ACC112 (cell line): Measurements from ENCODE around the gene NUMA1.

Experiments
- H2AFZ ChIP-seq: fragments of 200-600 bp; sonication (generic); one replicate; pipeline ENCODE4 v1.6.0; 2017; ENCODE audit warnings: antibody characterized with exemption, low read length; ENCODE audit not compliant: unreplicated experiment
- H3K27ac ChIP-seq: fragments of 200-600 bp; sonication (generic); 2 replicates; pipeline ENCODE4 v1.5.1; 2014; ENCODE audit warnings: low read depth, mild to moderate bottlenecking, antibody characterized with exemption, low read length, moderate library complexity
- H3K27me3 ChIP-seq: fragments of 200-600 bp; sonication (generic); 2 replicates; pipeline ENCODE4 v1.6.1; 2014; ENCODE audit warnings: mild to moderate bottlenecking, antibody characterized with exemption, low read length, moderate library complexity, mixed read lengths; ENCODE audit not compliant: insufficient read depth
- H3K36me3 ChIP-seq: fragments of 200-600 bp; sonication (generic); 2 replicates; pipeline ENCODE4 v1.6.1; 2016; ENCODE audit warnings: mild to moderate bottlenecking, antibody characterized with exemption, low read length, moderate library complexity, mixed read lengths; ENCODE audit not compliant: insufficient read depth
- H3K4me1 ChIP-seq: fragments of 200-600 bp; sonication (generic); one replicate; pipeline ENCODE4 v1.6.1; 2016; ENCODE audit warnings: low read length, mixed read lengths; ENCODE audit not compliant: insufficient read depth, unreplicated experiment, control insufficient read depth
- H3K4me3 ChIP-seq: fragments of 200-600 bp; sonication (generic); 2 replicates; pipeline ENCODE4 v1.5.1; 2014; ENCODE audit warnings: mild to moderate bottlenecking, low read depth, low read length
- H3K79me2 ChIP-seq: fragments of 200-600 bp; sonication (generic); one replicate; pipeline ENCODE4 v1.6.0; 2016; ENCODE audit warnings: low read length; ENCODE audit not compliant: control insufficient read depth, unreplicated experiment, insufficient read depth

The NUMA1 gene

GRCh38 chr11:72080326-72081183, at the start of gene NUMA1, which contains the start of gene LRRC51:
TSS of gene NUMA1 (minus strand) at chr11:72080542. CDS start at chr11:72035943, 44,599 bp downstream.
TSS of gene LRRC51 (plus strand) at chr11:72080850. CDS start at chr11:72089084, 8,234 bp downstream.
- peak within 1 kb of the TSS; percentile 87 for H2AFZ ChIP-seq
- H3K36me3 ChIP-seq, result 0 out of 2 replicates have a peak, but pooled peaks cover 1% of the 10 kb centered on the region
- peaks cover 18% of the 10 kb centered on the region for H3K4me1 ChIP-seq
- H3K4me3 ChIP-seq, result peak within 1 kb of the TSS; percentile 87
- H3K27me3 ChIP-seq, result no peaks in the 10 kb centered on the region
- H3K27ac ChIP-seq, result peak within 1 kb of the TSS; percentile 86
- H3K79me2 ChIP-seq, result peaks cover 42% of the 10 kb centered on the region

DNA sequence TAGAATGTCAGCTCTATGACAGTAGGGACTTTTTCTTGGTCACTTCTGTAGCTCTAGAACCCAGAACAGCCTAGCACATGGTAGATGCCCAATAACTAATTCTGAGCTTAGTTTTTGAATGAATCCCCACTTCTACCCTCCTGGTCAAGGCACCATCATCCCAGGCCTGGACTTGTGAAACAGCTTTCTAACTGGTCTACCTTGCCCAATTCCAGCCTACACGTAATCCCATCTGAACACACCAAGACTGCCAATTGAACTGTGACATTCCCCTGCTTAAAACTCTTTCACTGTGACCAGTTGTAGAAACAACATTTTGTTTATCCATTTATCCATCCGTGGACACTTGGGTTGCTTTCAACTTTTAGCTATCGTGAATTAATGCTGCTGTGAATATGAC, 49.0 kb upstream of the NUMA1 start:
- peaks cover 12% of the 10 kb centered on the region; the same call in 1 of the 2 replicates for H3K27me3 ChIP-seq

GRCh38 chr11:72127923-72128322, 47.6 kb upstream of the NUMA1 start:
- Histone ChIP-seq H3K4me3 (no peak overlapping the region), H3K4me1 (no peaks in the 10 kb centered on the region), H2AFZ (no peak overlapping the region), H3K27ac (no peak overlapping the region), H3K27me3 (peaks cover 12% of the 10 kb centered on the region; the same call in 1 of the 2 replicates), H3K79me2 (no peaks in the 10 kb centered on the region), H3K36me3 (no peaks in the 10 kb centered on the region)

More for the DNA sequence above, 49.0 kb upstream of the NUMA1 start:
- no peak overlapping the region for H2AFZ ChIP-seq
- H3K4me3 ChIP-seq, result no peak overlapping the region
- H3K79me2 ChIP-seq, result no peaks in the 10 kb centered on the region
- no peak overlapping the region for H3K27ac ChIP-seq
- no peaks in the 10 kb centered on the region for H3K36me3 ChIP-seq
- no peaks in the 10 kb centered on the region for H3K4me1 ChIP-seq

DNA sequence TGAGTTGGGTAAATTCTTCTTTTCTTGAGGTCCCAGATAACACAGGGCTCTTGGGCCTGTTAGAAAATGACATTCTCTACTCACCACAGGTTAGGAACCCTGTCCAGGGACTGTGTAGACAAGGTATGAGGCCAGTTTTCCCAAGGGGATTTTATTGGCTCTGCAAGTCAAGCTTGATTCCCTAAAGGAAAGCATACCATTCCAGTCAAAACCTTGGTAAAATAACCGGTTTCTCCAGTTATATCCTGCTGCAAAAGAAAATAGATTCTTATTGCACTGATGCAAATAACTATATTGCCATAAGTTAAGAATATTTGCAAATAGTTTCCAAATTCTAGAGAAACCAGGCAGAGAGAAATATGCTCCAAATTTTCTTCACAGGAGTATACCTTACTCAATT, 45.6 kb upstream of the NUMA1 start:
- no peaks in the 10 kb centered on the region for H3K79me2 ChIP-seq
- H3K36me3 ChIP-seq, result no peaks in the 10 kb centered on the region
- H3K27me3 ChIP-seq, result no peaks in the 10 kb centered on the region
- no peak overlapping the region for H3K27ac ChIP-seq
- H2AFZ ChIP-seq, result no peak overlapping the region
- no peaks in the 10 kb centered on the region for H3K4me1 ChIP-seq
- H3K4me3 ChIP-seq, result no peak overlapping the region

GRCh38 chr11:72124046-72124445, 43.7 kb upstream of the NUMA1 start:
- Histone ChIP-seq H2AFZ (no peak overlapping the region), H3K27me3 (no peaks in the 10 kb centered on the region), H3K79me2 (no peaks in the 10 kb centered on the region), H3K36me3 (no peaks in the 10 kb centered on the region), H3K27ac (no peak overlapping the region), H3K4me3 (no peak overlapping the region), H3K4me1 (no peaks in the 10 kb centered on the region)

- Histone ChIP-seq H3K27ac (no peak overlapping the region), H2AFZ (no peak overlapping the region), H3K4me1 (no peaks in the 10 kb centered on the region), H3K79me2 (no peaks in the 10 kb centered on the region), H3K27me3 (no peaks in the 10 kb centered on the region), H3K36me3 (no peaks in the 10 kb centered on the region), H3K4me3 (no peak overlapping the region)
These were observed 42.8 kb upstream of the NUMA1 start for GRCh38 chr11:72123117-72123653.

DNA sequence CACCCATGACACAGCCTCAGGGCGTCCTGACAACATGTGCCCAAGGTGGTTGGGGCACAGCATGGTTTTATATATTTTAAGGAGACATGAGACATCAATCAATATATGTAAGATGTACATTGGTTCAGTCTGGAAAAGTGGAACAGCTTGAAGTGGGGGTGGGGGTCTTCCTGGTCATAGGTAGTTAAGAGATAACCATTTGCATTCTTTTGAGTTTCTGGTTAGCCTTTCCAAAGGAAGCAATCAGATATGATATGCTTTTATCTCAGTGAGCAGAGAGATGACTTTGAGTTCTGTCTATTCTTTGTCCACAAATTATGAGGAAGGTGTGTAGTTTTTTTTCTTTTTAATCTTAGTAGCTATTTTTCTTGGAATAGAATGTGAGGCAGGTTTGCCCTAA, 42.3 kb upstream of the NUMA1 start:
- no peak overlapping the region for H3K27ac ChIP-seq
- H3K79me2 ChIP-seq, result no peaks in the 10 kb centered on the region
- H2AFZ ChIP-seq, result no peak overlapping the region
- no peaks in the 10 kb centered on the region for H3K4me1 ChIP-seq
- H3K4me3 ChIP-seq, result no peak overlapping the region
- H3K36me3 ChIP-seq, result no peaks in the 10 kb centered on the region
- H3K27me3 ChIP-seq, result no peaks in the 10 kb centered on the region

DNA sequence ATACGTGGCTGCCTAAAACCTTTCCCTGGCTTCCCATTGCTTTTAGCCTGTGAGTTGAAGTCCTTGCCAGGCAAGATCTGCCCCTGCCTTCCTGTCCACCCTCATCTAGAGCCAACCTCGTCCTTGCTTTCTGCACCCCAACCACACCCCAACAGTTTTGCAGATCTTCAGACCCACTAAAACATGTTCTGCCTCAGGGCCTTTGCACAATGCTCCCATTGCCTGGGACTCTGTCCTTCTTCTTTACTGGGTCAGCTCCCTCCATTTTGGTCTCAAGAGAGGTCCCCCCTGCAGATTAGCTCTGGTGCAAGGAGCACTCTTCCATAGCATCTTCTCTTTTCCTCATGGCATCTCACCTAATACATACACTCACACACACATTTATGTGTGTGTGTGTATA, 40.6 kb upstream of the NUMA1 start:
- no peak overlapping the region for H2AFZ ChIP-seq
- no peaks in the 10 kb centered on the region for H3K27me3 ChIP-seq
- H3K4me1 ChIP-seq, result no peaks in the 10 kb centered on the region
- H3K4me3 ChIP-seq, result no peak overlapping the region
- no peaks in the 10 kb centered on the region for H3K36me3 ChIP-seq
- no peak overlapping the region for H3K27ac ChIP-seq
- H3K79me2 ChIP-seq, result no peaks in the 10 kb centered on the region

DNA sequence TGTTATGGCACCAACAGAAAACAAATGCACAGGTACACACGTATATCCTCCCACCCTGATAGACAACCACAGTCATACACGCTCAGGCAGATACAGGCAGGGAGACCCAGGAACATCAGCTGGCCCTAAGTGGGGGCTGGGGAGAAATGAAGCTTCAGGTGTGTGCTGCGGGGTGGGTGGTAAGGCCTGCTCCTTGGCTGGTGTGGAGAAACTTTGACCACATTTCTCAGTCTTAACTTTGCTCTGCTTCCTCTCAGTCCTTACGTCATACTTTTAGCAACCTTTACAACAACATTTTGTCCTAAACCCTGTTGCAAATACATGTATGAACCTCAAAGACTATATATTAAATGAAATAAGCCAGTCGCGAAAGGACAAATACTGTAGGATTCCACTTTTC, 38.9 kb upstream of the NUMA1 start:
- Histone ChIP-seq H3K79me2 (no peaks in the 10 kb centered on the region), H2AFZ (no peak overlapping the region), H3K4me3 (no peak overlapping the region), H3K27ac (no peak overlapping the region), H3K27me3 (no peaks in the 10 kb centered on the region), H3K36me3 (no peaks in the 10 kb centered on the region), H3K4me1 (no peaks in the 10 kb centered on the region)

- Histone ChIP-seq H3K4me1 (peaks cover 11% of the 10 kb centered on the region), H3K36me3 (no peaks in the 10 kb centered on the region), H3K4me3 (no peak overlapping the region), H3K27me3 (no peaks in the 10 kb centered on the region), H2AFZ (no peak overlapping the region), H3K27ac (no peak overlapping the region), H3K79me2 (no peaks in the 10 kb centered on the region)
These were observed 35.8 kb upstream of the NUMA1 start for GRCh38 chr11:72116019-72116755.
